ENCODE results near the gene BBX. TPM values are rescaled to one million over a fixed set of nuclear protein-coding genes. Genes with fewer than 3 reads are reported as not detected.

The BBX gene
- total RNA-seq, 4 donors from 2014 or later: 54.3 to 104 (median 88.1) TPM

GRCh38 chr3:107579371-107579770 lies 56.6 kb downstream of the BBX start:
- H3K4me1 ChIP-seq: no peaks in the 10 kb centered on the region
- H3K9me3 ChIP-seq: no peaks in the 10 kb centered on the region
- no peak overlapping the region for H3K27ac ChIP-seq
- DNase-seq (ENCODE audit: low spot score in 2 of 2): no peak
- H3K36me3 ChIP-seq: no peaks in the 10 kb centered on the region
- WGBS, 2 donors: 69 to 78% methylated on average over 4 of the region's 4 CpGs
- TF ChIP-seq EP300 (IDR thresholded peaks at IDR 0.05) (no peak), POLR2A (IDR thresholded peaks at IDR 0.05) (no peak), CTCF (IDR thresholded peaks at IDR 0.05) (no peak)
- no peaks in the 10 kb centered on the region for H3K27me3 ChIP-seq
- H3K4me3 ChIP-seq: no peak overlapping the region

- no peak for DNase-seq (ENCODE audit: low spot score in 2 of 2)
- Histone ChIP-seq H3K9me3 (no peaks in the 10 kb centered on the region), H3K27ac (no peak overlapping the region), H3K27me3 (no peaks in the 10 kb centered on the region), H3K4me1 (no peaks in the 10 kb centered on the region), H3K4me3 (no peak overlapping the region), H3K36me3 (no peaks in the 10 kb centered on the region)
- no peak for TF ChIP-seq EP300 (IDR thresholded peaks at IDR 0.05)
- no peak for TF ChIP-seq CTCF (IDR thresholded peaks at IDR 0.05)
- TF ChIP-seq POLR2A (IDR thresholded peaks at IDR 0.05): no peak
- WGBS, 2 donors: 61 to 68% methylated on average over 1 of the region's 1 CpG
These were observed 58.5 kb downstream of the BBX start for GRCh38 chr3:107581230-107581629.

- Histone ChIP-seq H3K27me3 (no peaks in the 10 kb centered on the region), H3K4me1 (no peaks in the 10 kb centered on the region), H3K4me3 (no peak overlapping the region), H3K36me3 (no peaks in the 10 kb centered on the region), H3K27ac (no peak overlapping the region), H3K9me3 (no peaks in the 10 kb centered on the region)
- DNase-seq (ENCODE audit: low spot score in 2 of 2): no peak
- TF ChIP-seq CTCF (IDR thresholded peaks at IDR 0.05) (no peak), EP300 (IDR thresholded peaks at IDR 0.05) (no peak), POLR2A (IDR thresholded peaks at IDR 0.05) (no peak)
- 10 to 29% methylated on average over 1 of the region's 1 CpG for WGBS, 2 donors
These were observed 65.5 kb downstream of the BBX start for GRCh38 chr3:107588217-107588616.

- Histone ChIP-seq H3K27ac (no peak overlapping the region), H3K9me3 (no peaks in the 10 kb centered on the region), H3K4me3 (no peak overlapping the region), H3K4me1 (no peaks in the 10 kb centered on the region), H3K36me3 (no peaks in the 10 kb centered on the region), H3K27me3 (no peaks in the 10 kb centered on the region)
- TF ChIP-seq EP300 (IDR thresholded peaks at IDR 0.05) (no peak), CTCF (IDR thresholded peaks at IDR 0.05) (no peak), POLR2A (IDR thresholded peaks at IDR 0.05) (no peak)
- 40 to 52% methylated on average over 1 of the region's 1 CpG for WGBS, 2 donors
- no peak for DNase-seq (ENCODE audit: low spot score in 2 of 2)
These were observed 66.7 kb downstream of the BBX start for GRCh38 chr3:107589454-107589853.

- TF ChIP-seq EP300 (IDR thresholded peaks at IDR 0.05): no peak
- TF ChIP-seq CTCF (IDR thresholded peaks at IDR 0.05): no peak
- TF ChIP-seq POLR2A (IDR thresholded peaks at IDR 0.05): no peak
- Histone ChIP-seq H3K36me3 (no peaks in the 10 kb centered on the region), H3K9me3 (no peaks in the 10 kb centered on the region), H3K4me1 (no peaks in the 10 kb centered on the region), H3K27me3 (no peaks in the 10 kb centered on the region), H3K27ac (no peak overlapping the region), H3K4me3 (no peak overlapping the region)
- no peak for DNase-seq (ENCODE audit: low spot score in 2 of 2)
- 71 to 81% methylated on average over 1 of the region's 1 CpG for WGBS, 2 donors
These were observed 68.0 kb downstream of the BBX start for GRCh38 chr3:107590786-107591185.
